Measurements from ENCODE around the gene SH3RF2. TPM values are rescaled to one million over a fixed set of nuclear protein-coding genes. Genes with fewer than 3 reads are reported as not detected.

The SH3RF2 gene
- total RNA-seq = 15.2 and 19.6 TPM in 2 replicates

DNA sequence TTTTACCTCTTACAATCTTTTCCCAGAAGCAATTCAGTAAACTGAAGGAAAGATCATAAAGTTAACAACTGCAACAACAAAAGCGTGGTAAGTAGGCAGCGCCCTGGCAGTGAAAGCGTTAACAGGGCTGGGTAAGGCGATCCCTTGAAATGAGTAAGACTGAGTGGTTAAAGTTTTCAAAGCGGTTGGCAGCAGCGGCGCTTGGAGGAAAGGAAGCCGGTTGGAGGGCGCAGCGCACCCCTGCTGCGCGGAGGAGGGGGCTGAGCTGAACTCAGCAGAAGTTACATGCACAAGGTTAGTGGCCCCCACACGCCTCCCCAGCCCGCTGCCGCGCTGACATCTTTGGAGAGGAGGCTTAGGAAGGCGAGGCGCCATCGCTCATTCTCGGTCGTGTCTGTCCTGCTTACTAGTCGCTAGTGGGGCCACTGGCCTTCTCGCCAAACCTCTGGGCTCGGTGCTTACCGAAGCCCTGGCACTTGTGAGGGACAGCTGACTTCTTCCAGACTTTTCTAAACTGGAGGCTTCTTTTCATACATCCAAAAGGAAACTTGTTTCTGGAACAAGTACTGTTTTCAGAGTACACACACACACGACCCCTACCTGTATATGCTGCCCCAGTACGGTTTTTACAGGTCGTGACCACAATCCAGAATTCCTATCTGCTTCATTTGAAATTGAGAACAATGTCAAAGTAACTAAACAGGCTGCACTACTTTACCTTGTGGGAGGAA, at the start of gene SH3RF2:
TSS of gene SH3RF2 (plus strand) at position 178 of the 731 bp plus-strand sequence. CDS start 1,351 bp downstream, outside the sequence.

DNA sequence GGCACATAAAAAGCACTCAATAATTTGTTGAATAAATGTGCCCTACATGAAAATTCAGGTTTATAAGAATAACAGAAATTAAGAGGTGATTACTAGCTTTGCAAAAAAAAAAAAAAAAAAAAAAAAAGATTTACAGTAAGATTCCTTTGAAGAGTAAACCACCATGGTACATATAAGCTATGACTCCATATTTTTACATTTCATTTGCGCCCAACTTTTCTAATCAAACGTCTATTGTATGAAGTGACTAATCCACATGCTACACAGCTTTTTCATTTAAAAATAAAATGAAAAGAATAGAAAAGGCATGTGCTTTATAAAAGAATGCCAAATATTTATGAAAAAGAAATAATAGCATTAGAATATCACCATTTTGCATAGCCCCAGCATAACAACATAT, 169.1 kb downstream of the SH3RF2 start, which contains the start of gene PLAC8L1:
TSS of gene PLAC8L1 (minus strand) at position 101 of the 400 bp plus-strand sequence. CDS start 1,266 bp downstream, outside the sequence.

Other genes starting within 250 kb of the SH3RF2 start
- gene PRELID2, start 101.2 kb upstream of the SH3RF2 start, total RNA-seq = 7.9 and 12.7 TPM in 2 replicates
- gene GRXCR2, start 63.6 kb upstream of the SH3RF2 start, total RNA-seq = not detected in 2 replicates
- not detected in 2 replicates for gene PLAC8L1, start 169.0 kb downstream of the SH3RF2 start, total RNA-seq
- gene LARS1, start 246.1 kb downstream of the SH3RF2 start, total RNA-seq = 45.4 and 57.7 TPM in 2 replicates